Epithelial cell of proximal tubule (primary cell): ENCODE results near the gene AKR7A3. TPM values are rescaled to one million over a fixed set of nuclear protein-coding genes. Genes with fewer than 3 reads are reported as not detected.

Experiments used
- DNase-seq: peaks from one replicate; pipeline ENCODE4 v3.0.0-alpha.2; 2011; ENCODE audit warnings: low read depth
- H3K4me3 ChIP-seq: 2 replicates; pipeline ENCODE4 v1.5.1; 2011; ENCODE audit warnings: low read depth, mild to moderate bottlenecking, low read length
- CTCF ChIP-seq: conservative IDR thresholded peaks from 2 replicates; pipeline ENCODE4 v1.5.1; 2012; ENCODE audit warnings: low read depth, mild to moderate bottlenecking, low read length
- total RNA-seq: library from RNA; depleted of rRNA; stranded (reverse); fragments of >200 nt; gene quantifications from 2 replicates; pipeline ENCODE4 v1.2.3, GENCODE V29; 2015

AKR7A3 gene
- total RNA-seq, 1 donor from 2014 or later = 1.3 TPM

- no peak for DNase-seq
- TF ChIP-seq CTCF = no peak
Measured at GRCh38 chr1:19325958-19326747, 37.6 kb upstream of the AKR7A3 start.

GRCh38 chr1:19325368-19325957 is 36.9 kb upstream of the AKR7A3 start:
- H3K4me3 ChIP-seq = no peak overlapping the region
- TF ChIP-seq CTCF = no peak

More at GRCh38 chr1:19325958-19326747, 37.6 kb upstream of the AKR7A3 start:
- H3K4me3 ChIP-seq = no peak overlapping the region

GRCh38 chr1:19324665-19324990 is 36.1 kb upstream of the AKR7A3 start:
- DNase-seq = no peak
- no peak for TF ChIP-seq CTCF
- no peak overlapping the region for H3K4me3 ChIP-seq

More at GRCh38 chr1:19325368-19325957, 36.9 kb upstream of the AKR7A3 start:
- no peak for DNase-seq

GRCh38 chr1:19323987-19324664 is 35.6 kb upstream of the AKR7A3 start:
- no peak for TF ChIP-seq CTCF
- no peak overlapping the region for H3K4me3 ChIP-seq
- no peak for DNase-seq

- no peak overlapping the region for H3K4me3 ChIP-seq
- no peak for DNase-seq
- TF ChIP-seq CTCF = no peak
Measured at GRCh38 chr1:19322481-19322880, 33.9 kb upstream of the AKR7A3 start.

GRCh38 chr1:19321071-19321470 is 32.5 kb upstream of the AKR7A3 start:
- no peak for TF ChIP-seq CTCF
- no peak overlapping the region for H3K4me3 ChIP-seq
- no peak for DNase-seq
